H9 (cell line): ENCODE results near the gene SLC52A3. TPM values are rescaled to one million over a fixed set of nuclear protein-coding genes. Genes with fewer than 3 reads are reported as not detected.

Experiments
- DNase-seq: peaks from one replicate; pipeline ENCODE4 v3.0.0-alpha.2; 2017
- H2AFZ ChIP-seq: one replicate; pipeline ENCODE4 v1.6.1; 2013; ENCODE audit warnings: mild to moderate bottlenecking, low read length, control low read depth, moderate library complexity
- H2AK5ac ChIP-seq: 2 replicates; pipeline ENCODE4 v1.6.1; 2013; ENCODE audit warnings: low read length, control low read depth, mixed read lengths; ENCODE audit not compliant: insufficient read length
- H2BK120ac ChIP-seq: one replicate; pipeline ENCODE4 v1.6.1; 2013; ENCODE audit warnings: low read depth, mild to moderate bottlenecking, low read length, control low read depth, inconsistent platforms; ENCODE audit not compliant: poor library complexity, severe bottlenecking
- H2BK12ac ChIP-seq: 2 replicates; pipeline ENCODE4 v1.6.1; 2013; ENCODE audit warnings: low read length, control low read depth, mixed read lengths, low read depth; ENCODE audit not compliant: insufficient read length
- H2BK15ac ChIP-seq: 2 replicates; pipeline ENCODE4 v1.6.1; 2013; ENCODE audit warnings: low read depth, low read length, control low read depth
- H2BK20ac ChIP-seq: one replicate; pipeline ENCODE4 v1.6.1; 2013; ENCODE audit warnings: low read depth, mild to moderate bottlenecking, low read length, control low read depth, inconsistent platforms; ENCODE audit not compliant: poor library complexity, severe bottlenecking
- H2BK5ac ChIP-seq: 2 replicates; pipeline ENCODE4 v1.6.1; 2013; ENCODE audit warnings: low read length, control low read depth, mixed read lengths; ENCODE audit not compliant: insufficient read length
- H3K14ac ChIP-seq: 2 replicates; pipeline ENCODE4 v1.6.1; 2013; ENCODE audit warnings: low read length, control low read depth; ENCODE audit not compliant: insufficient read depth
- H3K18ac ChIP-seq: 2 replicates; pipeline ENCODE4 v1.6.1; 2013; ENCODE audit warnings: low read depth, mild to moderate bottlenecking, mixed read lengths, low read length, control low read depth; ENCODE audit not compliant: insufficient read length
- H3K23ac ChIP-seq: 2 replicates; pipeline ENCODE4 v1.6.1; 2013; ENCODE audit warnings: low read length, control low read depth, mixed read lengths, low read depth; ENCODE audit not compliant: insufficient read length
- H3K23me2 ChIP-seq: 2 replicates; pipeline ENCODE4 v1.6.1; 2013; ENCODE audit warnings: low read depth, mild to moderate bottlenecking, mixed read lengths, low read length, control low read depth; ENCODE audit not compliant: insufficient read length, poor library complexity, severe bottlenecking
- H3K27ac ChIP-seq: 2 replicates; pipeline ENCODE4 v1.5.1; 2013; ENCODE audit warnings: low read length, control low read depth, mixed read lengths, low read depth; ENCODE audit not compliant: insufficient read length
- H3K27me3 ChIP-seq: 2 replicates; pipeline ENCODE4 v1.6.1; 2013; ENCODE audit warnings: low read length, control low read depth, inconsistent platforms; ENCODE audit not compliant: insufficient read depth
- H3K4ac ChIP-seq: 2 replicates; pipeline ENCODE4 v1.6.1; 2013; ENCODE audit warnings: low read depth, mild to moderate bottlenecking, control low read depth, inconsistent platforms, low read length, moderate library complexity
- H3K4me1 ChIP-seq: 2 replicates; pipeline ENCODE4 v1.6.1; 2013; ENCODE audit warnings: low read length, control low read depth, inconsistent platforms; ENCODE audit not compliant: insufficient read depth
- H3K4me2 ChIP-seq: 2 replicates; pipeline ENCODE4 v1.6.1; 2013; ENCODE audit warnings: low read length, control low read depth, mixed read lengths; ENCODE audit not compliant: insufficient read length, insufficient read depth
- H3K56ac ChIP-seq: 2 replicates; pipeline ENCODE4 v1.6.1; 2013; ENCODE audit warnings: low read depth, mild to moderate bottlenecking, mixed read lengths, low read length, control low read depth; ENCODE audit not compliant: insufficient read length
- H3K79me1 ChIP-seq: 2 replicates; pipeline ENCODE4 v1.6.1; 2013; ENCODE audit warnings: low read depth, mild to moderate bottlenecking, moderate library complexity, low read length, control low read depth, inconsistent platforms; ENCODE audit not compliant: insufficient read depth, poor library complexity, severe bottlenecking
- H3K79me2 ChIP-seq: 2 replicates; pipeline ENCODE4 v1.6.1; 2013; ENCODE audit warnings: low read length, control low read depth, inconsistent platforms; ENCODE audit not compliant: insufficient read depth
- H3K9ac ChIP-seq: 2 replicates; pipeline ENCODE4 v1.6.1; 2013; ENCODE audit warnings: low read length, control low read depth, mixed read lengths; ENCODE audit not compliant: insufficient read length; ENCODE audit errors: extremely low read depth
- H3K9me3 ChIP-seq: one replicate; pipeline ENCODE4 v1.6.1; 2013; ENCODE audit warnings: low read depth, low read length, inconsistent platforms; ENCODE audit not compliant: control insufficient read depth
- H3T11ph ChIP-seq: one replicate; pipeline ENCODE4 v1.6.1; 2013; ENCODE audit warnings: mild to moderate bottlenecking, low read length, control low read depth, inconsistent platforms
- H4K20me1 ChIP-seq: one replicate; pipeline ENCODE4 v1.6.1; 2013; ENCODE audit not compliant: control insufficient read depth, insufficient read length, insufficient read depth
- H4K5ac ChIP-seq: 2 replicates; pipeline ENCODE4 v1.6.1; 2013; ENCODE audit warnings: low read depth, mild to moderate bottlenecking, mixed read lengths, low read length, control low read depth; ENCODE audit not compliant: insufficient read length
- H4K8ac ChIP-seq: replicated peaks from 2 replicates; pipeline ENCODE4 v1.6.1; 2013; ENCODE audit warnings: low read length, control low read depth, mixed read lengths, low read depth; ENCODE audit not compliant: insufficient read length
- H4K91ac ChIP-seq: 2 replicates; pipeline ENCODE4 v1.6.1; 2013; ENCODE audit warnings: low read depth, mild to moderate bottlenecking, moderate library complexity, mixed read lengths, low read length, control low read depth; ENCODE audit not compliant: insufficient read length
- H3K27ac Mint-ChIP-seq, 3 experiments: 2 replicates in 2 of 3; 3 replicates in 1 of 3; pipeline ENCODE4 v1.8.0; 2020 to 2021; ENCODE audit warnings: mixed read lengths in 3 of 3, mild to moderate bottlenecking in 1 of 3, moderate library complexity in 1 of 3
- H3K27me3 Mint-ChIP-seq: 2 replicates; pipeline ENCODE4 v1.8.0; 2021; ENCODE audit warnings: low read depth, mild to moderate bottlenecking, moderate library complexity, mixed read lengths
- H3K36me3 Mint-ChIP-seq, 3 experiments: 2 replicates in 2 of 3; 3 replicates in 1 of 3; pipeline ENCODE4 v1.8.0; 2020 to 2021; ENCODE audit warnings: low read depth in 3 of 3, mixed read lengths in 3 of 3; ENCODE audit not compliant: insufficient read depth in 1 of 3
- H3K4me1 Mint-ChIP-seq, 2 experiments: 2 replicates each; pipeline ENCODE4 v1.8.0; 2020; ENCODE audit warnings: mixed read lengths in 2 of 2
- H3K4me3 Mint-ChIP-seq, 2 experiments: 2 replicates in 1 of 2; 3 replicates in 1 of 2; pipeline ENCODE4 v1.8.0; 2020 to 2021; ENCODE audit warnings: mild to moderate bottlenecking in 2 of 2, mixed read lengths in 2 of 2, moderate library complexity in 1 of 2
- H3K9me3 Mint-ChIP-seq, 2 experiments: 2 replicates in 1 of 2; 3 replicates in 1 of 2; pipeline ENCODE4 v1.8.0; 2020; ENCODE audit warnings: mild to moderate bottlenecking in 2 of 2, mixed read lengths in 2 of 2, moderate library complexity in 1 of 2
- WGBS: extraction: QIAGEN DNeasy Blood & Tissue Kit; methylation state at CpG from one replicate; pipeline ENCODE4 v1.1.7; 2013; ENCODE audit warnings: missing lambda C conversion rate, low lambda C conversion rate, mixed read lengths; ENCODE audit not compliant: insufficient read length; ENCODE audit errors: extremely low coverage; 5-methylcytosine and 5-hydroxymethylcytosine counted together
- total RNA-seq: library from RNA; stranded (reverse); gene quantifications from 2 replicates; pipeline ENCODE4 v1.2.1, GENCODE V29; 2021
- TF ChIP-seq, protein P1 (sequence below): fragments of 200-600 bp; sonication (generic); conservative IDR thresholded peaks from 3 replicates; pipeline ENCODE4 v1.8.0; 2021; ENCODE audit warnings: antibody characterized with exemption, mild to moderate bottlenecking

The SLC52A3 gene
- total RNA-seq, 1 experiment from 2014 or later, result 3.3 TPM

DNA sequence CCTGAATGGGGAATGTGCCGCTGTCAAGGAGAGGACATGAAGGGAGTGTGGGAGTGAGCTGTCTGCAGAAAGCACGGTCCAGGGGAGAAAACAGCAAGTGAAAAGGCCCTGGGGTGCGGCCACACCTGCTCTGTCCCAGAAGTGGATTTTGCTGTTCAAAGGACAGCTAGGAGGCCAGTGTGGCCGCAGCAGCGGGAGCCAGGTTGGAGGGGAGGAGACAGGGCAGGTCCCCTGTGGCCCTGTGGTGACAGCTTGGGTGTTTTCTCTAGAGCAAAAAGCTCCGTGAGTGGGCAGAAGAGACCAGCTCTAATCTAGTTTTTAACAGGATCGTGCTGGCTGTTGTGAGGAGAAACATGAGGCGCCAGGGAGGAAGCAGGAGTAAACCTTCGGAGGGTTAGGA is 4.5 kb upstream of the SLC52A3 start:
- WGBS, result no CpG with 5 or more reads among the region's 9 CpGs
- H3K79me1 ChIP-seq, result no peaks in the 10 kb centered on the region

More for the DNA sequence above, 4.5 kb upstream of the SLC52A3 start:
- Histone ChIP-seq H2BK20ac (no peak overlapping the region), H3K27ac (no peak overlapping the region), H2AK5ac (no peak overlapping the region), H3K9ac (no peak overlapping the region), H2BK5ac (no peak overlapping the region), H3K23me2 (no peaks in the 10 kb centered on the region), H3K23ac (no peak overlapping the region), H2AFZ (no peak overlapping the region), H4K8ac (no peak overlapping the region), H2BK12ac (no peak overlapping the region), H4K20me1 (no peaks in the 10 kb centered on the region), H4K5ac (no peak overlapping the region), H3K14ac (no peak overlapping the region), H3K4me2 (no peak overlapping the region), H3K18ac (no peak overlapping the region), H2BK120ac (no peak overlapping the region), H3K79me2 (no peaks in the 10 kb centered on the region), H2BK15ac (no peak overlapping the region), H3K56ac (no peak overlapping the region), H3K4ac (no peak overlapping the region), H3T11ph (no peak overlapping the region), H3K4me1 (peaks cover 5% of the 10 kb centered on the region; the same call in 1 of the 2 replicates), H3K27me3 (no peaks in the 10 kb centered on the region), H4K91ac (no peak overlapping the region), H3K9me3 (no peaks in the 10 kb centered on the region)
- Mint-ChIP-seq H3K9me3 (peaks cover 0 to 3% of the 10 kb centered on the region in 2 experiments; a peak in 2 of 5 replicates), H3K27me3 (no peaks in the 10 kb centered on the region), H3K27ac (peak overlapping the region in 1 of 3 experiments; percentile 8; a peak in 2 of 7 replicates), H3K4me3 (no peak overlapping the region), H3K4me1 (peaks cover 34 to 41% of the 10 kb centered on the region in 2 experiments), H3K36me3 (no peaks in the 10 kb centered on the region)
- no peak for DNase-seq
- TF ChIP-seq, protein P1, sequence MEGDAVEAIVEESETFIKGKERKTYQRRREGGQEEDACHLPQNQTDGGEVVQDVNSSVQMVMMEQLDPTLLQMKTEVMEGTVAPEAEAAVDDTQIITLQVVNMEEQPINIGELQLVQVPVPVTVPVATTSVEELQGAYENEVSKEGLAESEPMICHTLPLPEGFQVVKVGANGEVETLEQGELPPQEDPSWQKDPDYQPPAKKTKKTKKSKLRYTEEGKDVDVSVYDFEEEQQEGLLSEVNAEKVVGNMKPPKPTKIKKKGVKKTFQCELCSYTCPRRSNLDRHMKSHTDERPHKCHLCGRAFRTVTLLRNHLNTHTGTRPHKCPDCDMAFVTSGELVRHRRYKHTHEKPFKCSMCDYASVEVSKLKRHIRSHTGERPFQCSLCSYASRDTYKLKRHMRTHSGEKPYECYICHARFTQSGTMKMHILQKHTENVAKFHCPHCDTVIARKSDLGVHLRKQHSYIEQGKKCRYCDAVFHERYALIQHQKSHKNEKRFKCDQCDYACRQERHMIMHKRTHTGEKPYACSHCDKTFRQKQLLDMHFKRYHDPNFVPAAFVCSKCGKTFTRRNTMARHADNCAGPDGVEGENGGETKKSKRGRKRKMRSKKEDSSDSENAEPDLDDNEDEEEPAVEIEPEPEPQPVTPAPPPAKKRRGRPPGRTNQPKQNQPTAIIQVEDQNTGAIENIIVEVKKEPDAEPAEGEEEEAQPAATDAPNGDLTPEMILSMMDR, result no peak
